ENCODE data around the gene EPO.

EPO gene

DNA sequence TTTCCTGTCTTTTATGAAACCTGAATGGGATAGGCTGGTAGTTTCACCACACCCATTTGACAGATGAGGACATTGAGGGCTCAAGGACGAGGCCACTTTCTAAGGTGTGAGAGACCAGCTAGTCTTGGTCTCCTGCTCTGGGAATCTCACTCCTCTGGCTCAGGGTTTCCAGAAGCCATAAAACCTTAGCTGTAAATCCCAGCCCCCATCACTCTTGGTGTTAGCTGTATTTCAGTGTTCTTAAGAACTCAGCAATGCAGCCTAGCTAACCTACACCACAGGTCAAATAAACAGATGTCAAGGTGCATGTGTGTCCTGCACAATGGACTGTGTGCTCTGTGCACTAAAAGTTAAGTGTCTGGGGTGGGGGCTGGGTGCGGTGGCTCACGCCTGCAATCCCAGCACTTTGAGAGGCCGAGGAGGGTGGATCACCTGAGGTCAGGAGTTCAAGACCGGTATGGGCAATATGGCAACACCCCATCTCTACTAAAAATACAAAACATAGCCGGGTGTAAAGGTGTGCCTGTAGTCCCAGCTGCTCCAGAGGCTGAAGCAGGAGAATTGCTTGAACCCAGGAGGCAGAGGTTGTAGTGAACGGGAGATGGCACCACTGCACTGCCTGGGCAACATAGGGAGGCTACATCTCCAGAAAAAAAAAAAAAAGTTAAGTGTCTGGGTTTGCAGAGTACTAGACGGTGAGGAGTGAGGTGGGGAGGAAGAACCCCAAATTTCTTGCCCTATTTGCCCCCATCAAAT is 567 bp upstream of the EPO start:
- H3K56ac ChIP-seq (ENCODE audit: low read length) = no peak overlapping the region
- no peak overlapping the region for H2BK15ac ChIP-seq (replicated peaks; ENCODE audit: low read depth)
- H3K4me2 ChIP-seq (ENCODE audit: low read length) = no peak overlapping the region
- H4K8ac ChIP-seq (ENCODE audit: low read depth, low read length) = no peak overlapping the region
- no peaks in the 10 kb centered on the region for H3K79me2 ChIP-seq (ENCODE audit: control insufficient read depth, insufficient read depth, low read length)
- DNase-seq = no peak
- H3K18ac ChIP-seq (ENCODE audit: low read length) = no peak overlapping the region
- H4K5ac ChIP-seq (ENCODE audit: low read length) = no peak overlapping the region
- peaks cover 18% of the 10 kb centered on the region for H3K27me3 ChIP-seq (ENCODE audit: insufficient read depth, low read length, poor library complexity)
- no peak overlapping the region for H3K27ac ChIP-seq (ENCODE audit: low read depth, low read length)
- H3K36me3 ChIP-seq (ENCODE audit: control insufficient read depth, insufficient read depth, low read length) = no peaks in the 10 kb centered on the region
- no peaks in the 10 kb centered on the region for H3K79me1 ChIP-seq (ENCODE audit: low read length)
- H3K23ac ChIP-seq (ENCODE audit: low read length) = no peak overlapping the region
- H2BK120ac ChIP-seq (ENCODE audit: low read depth, low read length) = no peak overlapping the region
- no peaks in the 10 kb centered on the region for H3K4me1 ChIP-seq (ENCODE audit: control insufficient read depth, low read depth, low read length)
- no peak overlapping the region for H3K9ac ChIP-seq (ENCODE audit: low read length)
- no peak overlapping the region for H2AK5ac ChIP-seq (ENCODE audit: low read length)
- whole genome bisulfite sequencing (ENCODE audit: extremely low coverage, insufficient coverage, low lambda C conversion rate) = no CpG with 5 or more reads among the region's 8 CpGs
- no peak overlapping the region for H3K4ac ChIP-seq (ENCODE audit: low read depth, low read length)
- H3K4me3 ChIP-seq (ENCODE audit: low read length) = no peak overlapping the region
- H2BK5ac ChIP-seq (ENCODE audit: low read length) = no peak overlapping the region

DNA sequence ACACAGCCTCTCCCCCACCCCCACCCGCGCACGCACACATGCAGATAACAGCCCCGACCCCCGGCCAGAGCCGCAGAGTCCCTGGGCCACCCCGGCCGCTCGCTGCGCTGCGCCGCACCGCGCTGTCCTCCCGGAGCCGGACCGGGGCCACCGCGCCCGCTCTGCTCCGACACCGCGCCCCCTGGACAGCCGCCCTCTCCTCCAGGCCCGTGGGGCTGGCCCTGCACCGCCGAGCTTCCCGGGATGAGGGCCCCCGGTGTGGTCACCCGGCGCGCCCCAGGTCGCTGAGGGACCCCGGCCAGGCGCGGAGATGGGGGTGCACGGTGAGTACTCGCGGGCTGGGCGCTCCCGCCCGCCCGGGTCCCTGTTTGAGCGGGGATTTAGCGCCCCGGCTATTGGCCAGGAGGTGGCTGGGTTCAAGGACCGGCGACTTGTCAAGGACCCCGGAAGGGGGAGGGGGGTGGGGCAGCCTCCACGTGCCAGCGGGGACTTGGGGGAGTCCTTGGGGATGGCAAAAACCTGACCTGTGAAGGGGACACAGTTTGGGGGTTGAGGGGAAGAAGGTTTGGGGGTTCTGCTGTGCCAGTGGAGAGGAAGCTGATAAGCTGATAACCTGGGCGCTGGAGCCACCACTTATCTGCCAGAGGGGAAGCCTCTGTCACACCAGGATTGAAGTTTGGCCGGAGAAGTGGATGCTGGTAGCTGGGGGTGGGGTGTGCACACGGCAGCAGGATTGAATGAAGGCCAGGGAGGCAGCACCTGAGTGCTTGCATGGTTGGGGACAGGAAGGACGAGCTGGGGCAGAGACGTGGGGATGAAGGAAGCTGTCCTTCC is 620 bp downstream of the EPO start:
- peak overlapping the region; percentile 56 for H3K56ac ChIP-seq (ENCODE audit: low read length)
- peak; percentile 24 for DNase-seq
- H2AK5ac ChIP-seq (ENCODE audit: low read length) = no peak overlapping the region
- no peaks in the 10 kb centered on the region for H3K36me3 ChIP-seq (ENCODE audit: control insufficient read depth, insufficient read depth, low read length)
- H3K9ac ChIP-seq (ENCODE audit: low read length) = peak overlapping the region; percentile 42
- H2BK5ac ChIP-seq (ENCODE audit: low read length) = no peak overlapping the region
- peaks cover 18% of the 10 kb centered on the region for H3K27me3 ChIP-seq (ENCODE audit: insufficient read depth, low read length, poor library complexity)
- H4K8ac ChIP-seq (ENCODE audit: low read depth, low read length) = no peak overlapping the region
- no peak overlapping the region for H2BK15ac ChIP-seq (replicated peaks; ENCODE audit: low read depth)
- no peak overlapping the region for H3K23ac ChIP-seq (ENCODE audit: low read length)
- no CpG with 5 or more reads among the region's 56 CpGs for WGBS (ENCODE audit: extremely low coverage, insufficient coverage, low lambda C conversion rate)
- H3K18ac ChIP-seq (ENCODE audit: low read length) = no peak overlapping the region
- H3K4ac ChIP-seq (ENCODE audit: low read depth, low read length) = no peak overlapping the region
- no peak overlapping the region for H2BK120ac ChIP-seq (ENCODE audit: low read depth, low read length)
- no peak overlapping the region for H4K5ac ChIP-seq (ENCODE audit: low read length)
- peak overlapping the region; percentile 29 for H3K4me2 ChIP-seq (ENCODE audit: low read length)
- no peaks in the 10 kb centered on the region for H3K4me1 ChIP-seq (ENCODE audit: control insufficient read depth, low read depth, low read length)
- H3K79me2 ChIP-seq (ENCODE audit: control insufficient read depth, insufficient read depth, low read length) = no peaks in the 10 kb centered on the region
- no peak overlapping the region for H3K4me3 ChIP-seq (ENCODE audit: low read length)
- H3K79me1 ChIP-seq (ENCODE audit: low read length) = no peaks in the 10 kb centered on the region
- H3K27ac ChIP-seq (ENCODE audit: low read depth, low read length) = no peak overlapping the region

DNA sequence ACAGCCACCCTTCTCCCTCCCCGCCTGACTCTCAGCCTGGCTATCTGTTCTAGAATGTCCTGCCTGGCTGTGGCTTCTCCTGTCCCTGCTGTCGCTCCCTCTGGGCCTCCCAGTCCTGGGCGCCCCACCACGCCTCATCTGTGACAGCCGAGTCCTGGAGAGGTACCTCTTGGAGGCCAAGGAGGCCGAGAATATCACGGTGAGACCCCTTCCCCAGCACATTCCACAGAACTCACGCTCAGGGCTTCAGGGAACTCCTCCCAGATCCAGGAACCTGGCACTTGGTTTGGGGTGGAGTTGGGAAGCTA is 1.2 kb downstream of the EPO start:
- H3K18ac ChIP-seq (ENCODE audit: low read length) = no peak overlapping the region
- no peak overlapping the region for H3K9ac ChIP-seq (ENCODE audit: low read length)
- no peak overlapping the region for H3K4ac ChIP-seq (ENCODE audit: low read depth, low read length)
- H3K27me3 ChIP-seq (ENCODE audit: insufficient read depth, low read length, poor library complexity) = peaks cover 18% of the 10 kb centered on the region
- H3K4me3 ChIP-seq (ENCODE audit: low read length) = no peak overlapping the region
- H3K27ac ChIP-seq (ENCODE audit: low read depth, low read length) = no peak overlapping the region
- H4K5ac ChIP-seq (ENCODE audit: low read length) = no peak overlapping the region
- no peak overlapping the region for H2BK120ac ChIP-seq (ENCODE audit: low read depth, low read length)
- H2BK5ac ChIP-seq (ENCODE audit: low read length) = no peak overlapping the region
- H3K23ac ChIP-seq (ENCODE audit: low read length) = no peak overlapping the region
- no peak overlapping the region for H3K4me2 ChIP-seq (ENCODE audit: low read length)
- no peaks in the 10 kb centered on the region for H3K36me3 ChIP-seq (ENCODE audit: control insufficient read depth, insufficient read depth, low read length)
- H4K8ac ChIP-seq (ENCODE audit: low read depth, low read length) = no peak overlapping the region
- no CpG with 5 or more reads among the region's 8 CpGs for WGBS (ENCODE audit: extremely low coverage, insufficient coverage, low lambda C conversion rate)
- DNase-seq = no peak
- H2BK15ac ChIP-seq (replicated peaks; ENCODE audit: low read depth) = no peak overlapping the region
- H3K4me1 ChIP-seq (ENCODE audit: control insufficient read depth, low read depth, low read length) = no peaks in the 10 kb centered on the region
- peak overlapping the region; percentile 56 for H3K56ac ChIP-seq (ENCODE audit: low read length)
- H2AK5ac ChIP-seq (ENCODE audit: low read length) = no peak overlapping the region
- H3K79me2 ChIP-seq (ENCODE audit: control insufficient read depth, insufficient read depth, low read length) = no peaks in the 10 kb centered on the region
- H3K79me1 ChIP-seq (ENCODE audit: low read length) = no peaks in the 10 kb centered on the region

DNA sequence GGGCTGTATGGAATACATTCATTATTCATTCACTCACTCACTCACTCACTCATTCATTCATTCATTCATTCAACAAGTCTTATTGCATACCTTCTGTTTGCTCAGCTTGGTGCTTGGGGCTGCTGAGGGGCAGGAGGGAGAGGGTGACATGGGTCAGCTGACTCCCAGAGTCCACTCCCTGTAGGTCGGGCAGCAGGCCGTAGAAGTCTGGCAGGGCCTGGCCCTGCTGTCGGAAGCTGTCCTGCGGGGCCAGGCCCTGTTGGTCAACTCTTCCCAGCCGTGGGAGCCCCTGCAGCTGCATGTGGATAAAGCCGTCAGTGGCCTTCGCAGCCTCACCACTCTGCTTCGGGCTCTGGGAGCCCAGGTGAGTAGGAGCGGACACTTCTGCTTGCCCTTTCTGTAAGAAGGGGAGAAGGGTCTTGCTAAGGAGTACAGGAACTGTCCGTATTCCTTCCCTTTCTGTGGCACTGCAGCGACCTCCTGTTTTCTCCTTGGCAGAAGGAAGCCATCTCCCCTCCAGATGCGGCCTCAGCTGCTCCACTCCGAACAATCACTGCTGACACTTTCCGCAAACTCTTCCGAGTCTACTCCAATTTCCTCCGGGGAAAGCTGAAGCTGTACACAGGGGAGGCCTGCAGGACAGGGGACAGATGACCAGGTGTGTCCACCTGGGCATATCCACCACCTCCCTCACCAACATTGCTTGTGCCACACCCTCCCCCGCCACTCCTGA is 2.4 kb downstream of the EPO start:
- H3K4me1 ChIP-seq (ENCODE audit: control insufficient read depth, low read depth, low read length) = no peaks in the 10 kb centered on the region
- no peak overlapping the region for H3K23ac ChIP-seq (ENCODE audit: low read length)
- H3K4ac ChIP-seq (ENCODE audit: low read depth, low read length) = no peak overlapping the region
- H3K18ac ChIP-seq (ENCODE audit: low read length) = no peak overlapping the region
- H3K4me3 ChIP-seq (ENCODE audit: low read length) = no peak overlapping the region
- peaks cover 18% of the 10 kb centered on the region for H3K27me3 ChIP-seq (ENCODE audit: insufficient read depth, low read length, poor library complexity)
- H4K5ac ChIP-seq (ENCODE audit: low read length) = no peak overlapping the region
- no CpG with 5 or more reads among the region's 17 CpGs for WGBS (ENCODE audit: extremely low coverage, insufficient coverage, low lambda C conversion rate)
- no peak overlapping the region for H3K9ac ChIP-seq (ENCODE audit: low read length)
- no peak overlapping the region for H2BK15ac ChIP-seq (replicated peaks; ENCODE audit: low read depth)
- no peak overlapping the region for H4K8ac ChIP-seq (ENCODE audit: low read depth, low read length)
- H3K79me1 ChIP-seq (ENCODE audit: low read length) = no peaks in the 10 kb centered on the region
- H3K36me3 ChIP-seq (ENCODE audit: control insufficient read depth, insufficient read depth, low read length) = no peaks in the 10 kb centered on the region
- no peak for DNase-seq
- H3K56ac ChIP-seq (ENCODE audit: low read length) = no peak overlapping the region
- no peak overlapping the region for H3K4me2 ChIP-seq (ENCODE audit: low read length)
- H2BK5ac ChIP-seq (ENCODE audit: low read length) = no peak overlapping the region
- no peak overlapping the region for H3K27ac ChIP-seq (ENCODE audit: low read depth, low read length)
- H2AK5ac ChIP-seq (ENCODE audit: low read length) = no peak overlapping the region
- H2BK120ac ChIP-seq (ENCODE audit: low read depth, low read length) = no peak overlapping the region
- no peaks in the 10 kb centered on the region for H3K79me2 ChIP-seq (ENCODE audit: control insufficient read depth, insufficient read depth, low read length)

DNA sequence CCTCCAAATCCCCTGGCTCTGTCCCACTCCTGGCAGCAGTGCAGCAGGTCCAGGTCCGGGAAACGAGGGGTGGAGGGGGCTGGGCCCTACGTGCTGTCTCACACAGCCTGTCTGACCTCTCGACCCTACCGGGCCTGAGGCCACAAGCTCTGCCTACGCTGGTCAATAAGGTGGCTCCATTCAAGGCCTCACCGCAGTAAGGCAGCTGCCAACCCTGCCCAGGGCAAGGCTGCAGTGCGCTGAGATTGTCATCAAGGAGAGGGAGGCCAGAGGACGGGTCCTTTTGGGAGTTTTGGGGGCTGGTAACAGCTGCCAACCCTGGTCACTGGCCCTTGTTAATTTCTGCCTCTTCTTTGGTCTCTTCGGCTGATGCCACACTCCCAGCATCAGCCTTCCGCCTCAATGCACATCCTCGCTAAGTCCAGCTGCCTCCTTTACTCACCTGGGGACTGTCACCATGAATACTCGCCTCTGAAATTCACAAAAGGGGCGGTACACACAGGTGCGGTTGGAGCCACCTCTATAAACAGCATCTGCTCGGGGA is 3.5 kb downstream of the EPO start:
- no peak overlapping the region for H2BK5ac ChIP-seq (ENCODE audit: low read length)
- H2BK15ac ChIP-seq (replicated peaks; ENCODE audit: low read depth) = no peak overlapping the region
- DNase-seq = no peak
- H3K4me2 ChIP-seq (ENCODE audit: low read length) = no peak overlapping the region
- no peak overlapping the region for H2BK120ac ChIP-seq (ENCODE audit: low read depth, low read length)
- no peak overlapping the region for H3K4ac ChIP-seq (ENCODE audit: low read depth, low read length)
- H3K27ac ChIP-seq (ENCODE audit: low read depth, low read length) = no peak overlapping the region
- no peak overlapping the region for H3K9ac ChIP-seq (ENCODE audit: low read length)
- H3K79me1 ChIP-seq (ENCODE audit: low read length) = no peaks in the 10 kb centered on the region
- no peak overlapping the region for H4K5ac ChIP-seq (ENCODE audit: low read length)
- H3K18ac ChIP-seq (ENCODE audit: low read length) = no peak overlapping the region
- no peak overlapping the region for H2AK5ac ChIP-seq (ENCODE audit: low read length)
- H3K4me3 ChIP-seq (ENCODE audit: low read length) = no peak overlapping the region
- no peak overlapping the region for H4K8ac ChIP-seq (ENCODE audit: low read depth, low read length)
- H3K56ac ChIP-seq (ENCODE audit: low read length) = peak overlapping the region; percentile 3
- H3K79me2 ChIP-seq (ENCODE audit: control insufficient read depth, insufficient read depth, low read length) = no peaks in the 10 kb centered on the region
- H3K4me1 ChIP-seq (ENCODE audit: control insufficient read depth, low read depth, low read length) = no peaks in the 10 kb centered on the region
- peaks cover 18% of the 10 kb centered on the region for H3K27me3 ChIP-seq (ENCODE audit: insufficient read depth, low read length, poor library complexity)
- WGBS (ENCODE audit: extremely low coverage, insufficient coverage, low lambda C conversion rate) = no CpG with 5 or more reads among the region's 16 CpGs
- H3K23ac ChIP-seq (ENCODE audit: low read length) = no peak overlapping the region
- no peaks in the 10 kb centered on the region for H3K36me3 ChIP-seq (ENCODE audit: control insufficient read depth, insufficient read depth, low read length)
